Measurements from ENCODE around the gene ZIC4. TPM values are rescaled to one million over a fixed set of nuclear protein-coding genes. Genes with fewer than 3 reads are reported as not detected.

The ZIC4 gene
- total and polyA plus RNA-seq, 2 of the 8 experiments (the other 6 are each of a cell fraction or from before 2014, with no cell fraction given) = 0.03 to 0.13 TPM

DNA sequence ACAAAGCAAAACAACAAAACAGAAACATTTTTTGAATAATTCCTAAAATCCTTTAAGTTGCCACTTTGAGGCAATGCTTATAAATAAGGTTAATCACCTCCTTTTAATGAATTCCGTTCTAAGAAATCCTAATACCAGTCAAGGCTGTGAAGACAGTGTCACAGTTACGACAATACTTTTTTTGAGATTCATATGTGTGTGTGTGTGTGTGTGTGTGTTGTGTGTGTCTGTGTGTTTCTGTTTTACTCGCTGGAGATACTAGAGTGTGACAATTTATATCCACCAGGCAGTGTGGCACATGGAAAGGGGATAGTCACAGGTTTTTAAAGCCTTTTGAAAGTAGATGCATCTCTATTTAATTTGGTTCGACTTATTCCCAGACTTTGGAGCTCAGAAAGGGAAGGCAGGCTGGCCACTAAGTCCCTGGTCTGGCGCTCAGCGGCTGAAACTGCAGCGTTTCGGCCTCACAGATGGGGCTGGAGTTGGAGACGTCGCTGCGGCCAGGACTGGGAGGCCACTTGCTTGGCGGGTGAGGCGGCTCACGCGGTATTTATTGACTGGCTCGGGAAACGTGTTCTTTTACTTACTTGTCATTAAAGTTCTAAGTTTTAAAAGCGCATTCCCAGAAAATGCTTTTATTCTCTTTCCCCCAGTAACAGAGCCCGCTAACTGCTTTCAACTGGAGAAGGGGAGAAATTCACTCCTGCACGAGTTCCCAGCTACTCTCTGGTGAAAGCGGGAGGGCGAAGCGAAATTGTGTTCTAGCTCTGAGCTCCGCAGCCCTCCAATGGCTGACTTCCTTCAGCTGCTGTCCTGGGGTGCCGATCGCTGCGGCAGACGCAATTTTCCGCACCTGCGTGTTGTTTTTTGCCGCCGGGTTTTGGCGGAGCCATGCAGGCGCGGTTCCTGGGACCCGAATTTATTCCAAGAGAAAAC lies 16.5 kb upstream of the ZIC4 start (continued):
- no peak for TF ChIP-seq POLR2AphosphoS5 (IDR thresholded peaks at IDR 0.05; ENCODE audit: low read depth, low read length)
- no peak for TF ChIP-seq BACH1 (IDR thresholded peaks at IDR 0.05; ENCODE audit: low read length)
- TF ChIP-seq, protein P1, sequence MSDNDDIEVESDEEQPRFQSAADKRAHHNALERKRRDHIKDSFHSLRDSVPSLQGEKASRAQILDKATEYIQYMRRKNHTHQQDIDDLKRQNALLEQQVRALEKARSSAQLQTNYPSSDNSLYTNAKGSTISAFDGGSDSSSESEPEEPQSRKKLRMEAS (IDR thresholded peaks at IDR 0.05) = 0 out of 2 replicates have a peak, but pooled peaks have one; percentile 6
- no peak for TF ChIP-seq BCL11A (IDR thresholded peaks at IDR 0.05; ENCODE audit: low read depth in 2 of 2, low read length in 2 of 2)
- peak; percentile 48; the same call in 1 of the 2 replicates for TF ChIP-seq TCF12 (IDR thresholded peaks at IDR 0.05; ENCODE audit: low read depth, low read length)
- no peak for TF ChIP-seq ZNF274 (IDR thresholded peaks at IDR 0.05; ENCODE audit: borderline replicate concordance, extremely low read depth, low read length)

Data from H1 (cell line).